GM12864 (cell line): ENCODE results near the gene CLEC2L.

Experiments
- DNase-seq: peaks from one replicate; pipeline ENCODE4 v3.0.0-alpha.2; 2011; ENCODE audit warnings: low read depth
- H3K4me3 ChIP-seq: 2 replicates; pipeline ENCODE4 v1.5.1; 2011; ENCODE audit warnings: mild to moderate bottlenecking, low read depth, low read length, control low read depth
- TF ChIP-seq, protein P1 (sequence below): IDR thresholded peaks from 2 replicates; pipeline ENCODE4 v1.5.1; 2011; ENCODE audit warnings: low read depth, mild to moderate bottlenecking, moderate library complexity, low read length, control low read depth, inconsistent platforms; ENCODE audit errors: missing control alignments

Gene CLEC2L

DNA sequence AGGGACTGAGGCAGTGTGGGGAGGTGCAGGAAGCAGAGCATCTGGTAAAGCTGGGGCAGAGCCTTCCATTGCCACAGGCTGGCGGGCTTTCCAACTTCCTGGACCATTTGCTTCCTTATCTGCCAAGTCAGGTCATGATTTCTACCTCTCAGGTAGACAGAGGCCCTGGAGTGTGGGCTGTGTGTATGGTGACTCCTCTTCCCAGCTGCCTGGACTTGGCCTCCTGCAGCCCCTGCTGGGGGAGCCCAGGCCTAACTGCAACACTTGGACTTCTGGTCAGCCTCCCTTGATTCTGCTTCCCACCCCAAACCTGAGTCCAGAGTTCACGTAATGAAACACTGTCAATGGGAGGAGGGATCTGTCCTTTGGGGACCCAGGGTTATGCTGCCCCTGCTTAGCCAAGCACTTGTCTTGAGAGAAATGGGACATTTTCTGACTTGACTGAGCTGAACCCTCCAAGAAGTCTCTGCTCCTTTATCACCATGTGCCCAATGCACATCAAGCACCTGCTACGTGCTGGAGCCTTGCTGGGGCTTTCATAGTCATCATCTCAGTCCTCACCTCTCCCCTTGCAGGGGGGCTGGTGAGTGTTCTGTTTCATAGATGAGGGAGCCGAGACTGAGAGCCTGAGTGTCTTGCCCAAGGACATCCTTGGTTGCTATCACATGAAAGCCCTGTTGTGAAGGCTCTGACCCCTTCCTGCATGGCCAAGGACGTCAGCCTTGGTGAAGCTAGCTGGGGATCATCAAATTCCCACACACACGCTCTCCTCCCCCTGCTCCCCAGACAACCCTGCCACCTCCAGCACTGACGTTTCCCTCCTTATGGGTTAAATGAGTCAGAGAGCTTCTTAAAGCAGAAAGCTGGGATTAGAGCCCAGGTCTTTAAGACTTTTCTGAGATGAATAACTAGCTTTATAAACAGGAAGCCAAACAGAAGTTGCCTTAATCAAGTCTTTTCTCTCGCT, 3.4 kb downstream of the CLEC2L start:
- TF ChIP-seq, protein P1, sequence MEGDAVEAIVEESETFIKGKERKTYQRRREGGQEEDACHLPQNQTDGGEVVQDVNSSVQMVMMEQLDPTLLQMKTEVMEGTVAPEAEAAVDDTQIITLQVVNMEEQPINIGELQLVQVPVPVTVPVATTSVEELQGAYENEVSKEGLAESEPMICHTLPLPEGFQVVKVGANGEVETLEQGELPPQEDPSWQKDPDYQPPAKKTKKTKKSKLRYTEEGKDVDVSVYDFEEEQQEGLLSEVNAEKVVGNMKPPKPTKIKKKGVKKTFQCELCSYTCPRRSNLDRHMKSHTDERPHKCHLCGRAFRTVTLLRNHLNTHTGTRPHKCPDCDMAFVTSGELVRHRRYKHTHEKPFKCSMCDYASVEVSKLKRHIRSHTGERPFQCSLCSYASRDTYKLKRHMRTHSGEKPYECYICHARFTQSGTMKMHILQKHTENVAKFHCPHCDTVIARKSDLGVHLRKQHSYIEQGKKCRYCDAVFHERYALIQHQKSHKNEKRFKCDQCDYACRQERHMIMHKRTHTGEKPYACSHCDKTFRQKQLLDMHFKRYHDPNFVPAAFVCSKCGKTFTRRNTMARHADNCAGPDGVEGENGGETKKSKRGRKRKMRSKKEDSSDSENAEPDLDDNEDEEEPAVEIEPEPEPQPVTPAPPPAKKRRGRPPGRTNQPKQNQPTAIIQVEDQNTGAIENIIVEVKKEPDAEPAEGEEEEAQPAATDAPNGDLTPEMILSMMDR, result no peak
- DNase-seq, result no peak

DNA sequence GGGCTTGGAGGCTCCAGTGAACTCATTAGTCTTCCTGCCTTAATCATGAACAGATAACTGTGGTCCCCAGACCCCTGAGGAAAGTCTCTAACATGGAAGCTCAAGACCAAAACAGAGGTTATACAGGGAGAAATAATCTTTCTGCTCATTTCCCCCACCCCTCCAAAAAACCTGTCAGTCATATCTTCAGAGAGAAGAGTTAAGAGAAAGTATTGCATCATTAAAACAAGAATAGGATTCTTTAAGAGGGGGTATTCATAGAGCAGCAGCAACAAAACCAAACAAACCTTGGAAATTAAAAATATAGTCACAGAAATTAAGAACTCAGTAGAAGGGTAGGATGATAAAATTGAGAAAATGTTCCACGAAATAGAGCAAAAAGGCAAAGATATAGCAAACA, 7.6 kb downstream of the CLEC2L start:
- TF ChIP-seq, protein P1, result no peak
- DNase-seq, result no peak
- H3K4me3 ChIP-seq, result no peak overlapping the region

More for the DNA sequence above, 3.4 kb downstream of the CLEC2L start:
- no peak overlapping the region for H3K4me3 ChIP-seq

DNA sequence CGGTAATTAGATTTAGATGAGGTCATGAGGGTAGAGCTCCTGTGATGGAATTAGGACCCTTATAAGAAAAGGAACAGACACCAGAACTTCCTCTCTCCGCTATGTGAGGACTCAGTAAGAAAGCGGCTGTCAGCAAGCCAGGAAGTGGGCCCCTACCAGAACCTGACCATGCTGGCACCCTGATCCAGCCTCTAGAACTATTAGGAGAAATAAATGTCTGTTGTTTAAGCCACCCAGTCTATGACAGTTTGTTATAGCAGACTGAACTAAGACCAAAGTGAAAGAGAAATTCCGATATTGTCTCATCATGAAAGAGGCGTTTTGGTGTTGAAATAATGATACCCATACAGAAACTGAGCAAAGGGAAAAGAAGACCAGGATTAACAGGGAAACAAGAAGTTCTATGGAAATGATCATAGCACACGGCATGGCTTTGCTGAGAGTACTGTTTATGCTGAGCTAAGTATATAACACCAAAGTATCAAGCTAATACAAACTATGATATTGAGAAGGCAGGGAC, 9.2 kb downstream of the CLEC2L start:
- H3K4me3 ChIP-seq, result no peak overlapping the region
- TF ChIP-seq, protein P1, result no peak
- DNase-seq, result no peak

DNA sequence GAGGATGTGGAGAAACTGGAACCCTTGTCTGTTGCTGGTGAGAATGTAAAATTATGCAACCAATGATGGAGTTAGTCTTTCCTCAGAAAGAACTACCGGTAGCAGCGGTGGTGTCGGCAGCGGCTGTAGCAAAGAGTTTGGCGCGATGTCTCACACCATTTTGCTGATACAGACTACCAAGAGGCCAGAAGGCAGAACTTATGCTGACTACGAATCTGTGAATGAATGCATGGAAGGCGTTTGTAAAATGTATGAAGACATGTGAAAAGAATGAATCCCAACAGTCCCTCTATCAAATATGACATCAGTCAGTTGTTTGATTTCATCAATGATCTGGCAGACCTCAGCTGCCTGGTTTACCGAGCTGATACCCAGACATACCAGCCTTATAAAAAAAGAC, 10.6 kb downstream of the CLEC2L start:
- no peak for DNase-seq
- TF ChIP-seq, protein P1, result no peak
- H3K4me3 ChIP-seq, result no peak overlapping the region

DNA sequence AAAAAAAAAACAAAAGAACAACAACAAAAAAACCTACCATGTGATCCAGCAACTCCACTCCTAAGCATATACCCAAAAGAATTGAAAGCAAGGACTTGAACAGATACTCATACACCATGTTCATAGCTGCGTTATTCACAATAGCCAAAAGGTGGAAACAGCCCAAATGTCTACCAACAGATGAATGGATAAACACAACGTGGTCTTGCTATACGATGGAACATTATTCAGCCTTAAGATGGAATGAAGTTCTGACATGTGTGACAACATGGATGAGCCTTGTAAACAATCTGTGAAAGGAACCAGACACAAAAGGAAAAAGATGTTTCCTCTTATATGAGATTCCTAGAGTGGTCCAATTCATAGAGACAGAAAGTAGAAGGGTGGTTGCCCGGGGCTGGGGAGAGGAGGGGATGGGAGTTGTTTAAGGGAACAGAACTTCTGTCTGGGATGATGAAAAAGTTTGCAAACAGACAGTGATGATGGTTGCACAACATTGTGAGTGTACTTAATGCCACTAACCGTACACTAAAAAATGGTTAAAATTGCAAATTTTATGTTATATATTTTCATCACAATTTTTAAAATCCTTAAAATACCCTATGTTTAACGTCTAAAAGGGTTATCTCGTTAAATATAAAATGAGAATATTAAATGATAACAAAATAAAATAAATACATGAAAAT, 11.6 kb downstream of the CLEC2L start:
- DNase-seq, result no peak
- no peak overlapping the region for H3K4me3 ChIP-seq
- TF ChIP-seq, protein P1, result no peak

DNA sequence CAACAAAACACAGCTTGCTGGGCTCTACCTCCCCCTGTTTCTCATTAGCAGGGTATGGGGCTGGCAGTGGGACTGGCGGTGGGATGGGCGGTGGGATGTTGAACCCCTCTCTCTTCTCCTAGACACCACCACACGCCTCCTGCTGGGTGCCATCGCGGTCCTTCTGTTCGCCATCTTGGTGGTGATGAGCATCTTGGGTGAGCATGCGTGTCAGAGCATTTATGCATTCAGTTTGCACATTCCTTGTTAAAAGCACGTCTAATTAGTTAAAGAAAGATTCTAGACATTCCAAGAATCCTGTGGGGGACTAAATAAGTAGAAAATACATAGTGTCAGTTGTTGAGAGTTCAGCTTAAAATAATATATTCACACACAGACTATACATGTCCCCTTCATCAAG, 12.7 kb downstream of the CLEC2L start:
- TF ChIP-seq, protein P1, result no peak
- no peak for DNase-seq
- no peak overlapping the region for H3K4me3 ChIP-seq
